ENCODE measurements around the gene DNM3.
A peak's percentile ranks its signal among the peaks of the same experiment; 100 is the strongest.
"Not testable (repeated sequence)": the region's sequence is repeated elsewhere in the genome, so short reads cannot be mapped to it uniquely, and the experiment has no call there.

Gene DNM3

DNA sequence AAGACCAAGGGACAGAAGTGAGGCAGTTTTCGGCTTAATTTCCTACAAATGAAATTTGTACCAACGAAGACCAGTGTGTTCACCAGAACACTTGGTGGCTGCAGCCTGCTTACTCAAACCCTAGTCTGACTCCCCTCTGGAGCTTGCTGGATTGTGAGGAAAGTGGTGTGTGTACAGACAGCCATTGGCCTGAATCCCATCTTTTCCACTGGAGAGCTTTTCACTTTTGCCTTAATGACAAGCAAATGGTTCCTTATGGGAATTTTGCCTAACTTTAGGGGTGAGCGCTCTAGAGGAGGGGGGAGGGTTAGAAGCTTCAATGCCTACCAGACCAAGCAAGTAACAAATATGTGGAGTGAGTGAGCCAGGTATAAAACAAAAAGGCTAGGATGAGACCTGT lies 42.5 kb upstream of the DNM3 start:
- TF ChIP-seq, protein P1, sequence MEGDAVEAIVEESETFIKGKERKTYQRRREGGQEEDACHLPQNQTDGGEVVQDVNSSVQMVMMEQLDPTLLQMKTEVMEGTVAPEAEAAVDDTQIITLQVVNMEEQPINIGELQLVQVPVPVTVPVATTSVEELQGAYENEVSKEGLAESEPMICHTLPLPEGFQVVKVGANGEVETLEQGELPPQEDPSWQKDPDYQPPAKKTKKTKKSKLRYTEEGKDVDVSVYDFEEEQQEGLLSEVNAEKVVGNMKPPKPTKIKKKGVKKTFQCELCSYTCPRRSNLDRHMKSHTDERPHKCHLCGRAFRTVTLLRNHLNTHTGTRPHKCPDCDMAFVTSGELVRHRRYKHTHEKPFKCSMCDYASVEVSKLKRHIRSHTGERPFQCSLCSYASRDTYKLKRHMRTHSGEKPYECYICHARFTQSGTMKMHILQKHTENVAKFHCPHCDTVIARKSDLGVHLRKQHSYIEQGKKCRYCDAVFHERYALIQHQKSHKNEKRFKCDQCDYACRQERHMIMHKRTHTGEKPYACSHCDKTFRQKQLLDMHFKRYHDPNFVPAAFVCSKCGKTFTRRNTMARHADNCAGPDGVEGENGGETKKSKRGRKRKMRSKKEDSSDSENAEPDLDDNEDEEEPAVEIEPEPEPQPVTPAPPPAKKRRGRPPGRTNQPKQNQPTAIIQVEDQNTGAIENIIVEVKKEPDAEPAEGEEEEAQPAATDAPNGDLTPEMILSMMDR (conservative IDR thresholded peaks at IDR 0.05; ENCODE audit: low read length): no peak
- H3K4me3 ChIP-seq (ENCODE audit: low read length): no peak overlapping the region
- DNase-seq (ENCODE audit: low read depth): no peak

DNA sequence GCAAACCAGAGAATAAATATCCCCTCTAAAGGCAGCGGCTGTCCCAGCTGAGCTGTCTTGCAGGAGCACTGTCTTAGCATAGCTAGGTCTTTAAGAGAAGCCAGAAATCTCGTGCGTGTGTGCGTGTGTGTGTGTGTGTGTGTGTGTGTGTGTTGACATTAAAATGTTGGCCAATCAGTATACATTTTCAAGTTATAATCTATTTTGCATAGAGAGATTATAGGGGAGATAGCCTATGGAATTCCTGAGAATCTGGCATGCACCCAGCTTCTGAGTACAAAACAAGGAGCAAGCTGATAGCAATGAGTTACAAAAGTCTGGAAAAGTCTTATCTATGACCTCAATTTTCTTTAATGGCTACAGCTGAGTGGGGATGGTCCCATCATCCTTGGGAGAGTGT lies 42.1 kb upstream of the DNM3 start:
- H3K4me3 ChIP-seq (ENCODE audit: low read length): no peak overlapping the region
- DNase-seq (ENCODE audit: low read depth): no peak
- TF ChIP-seq, protein P1 (conservative IDR thresholded peaks at IDR 0.05; ENCODE audit: low read length): no peak

DNA sequence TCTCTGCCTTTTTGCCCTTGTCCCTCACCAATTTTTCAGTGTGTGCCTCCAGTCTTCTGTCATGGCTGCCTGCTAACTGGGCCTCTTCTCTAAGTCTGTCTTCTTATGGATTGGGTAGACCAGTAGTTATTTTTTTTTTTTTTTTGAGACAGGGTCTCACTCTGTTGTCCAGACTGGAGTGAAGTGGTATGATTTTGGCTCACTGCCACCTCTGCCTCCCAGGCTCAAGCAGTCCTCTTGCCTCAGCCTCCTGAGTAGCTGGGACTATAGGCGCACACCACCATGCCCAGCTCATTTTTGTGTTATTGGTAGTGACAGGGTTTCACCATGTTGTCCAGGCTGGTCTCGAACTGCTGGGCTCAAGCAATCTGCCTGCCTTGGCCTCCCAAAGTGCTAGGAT lies 41.6 kb upstream of the DNM3 start:
- H3K4me3 ChIP-seq (ENCODE audit: low read length); DNase-seq (ENCODE audit: low read depth): not testable (repeated sequence)

DNA sequence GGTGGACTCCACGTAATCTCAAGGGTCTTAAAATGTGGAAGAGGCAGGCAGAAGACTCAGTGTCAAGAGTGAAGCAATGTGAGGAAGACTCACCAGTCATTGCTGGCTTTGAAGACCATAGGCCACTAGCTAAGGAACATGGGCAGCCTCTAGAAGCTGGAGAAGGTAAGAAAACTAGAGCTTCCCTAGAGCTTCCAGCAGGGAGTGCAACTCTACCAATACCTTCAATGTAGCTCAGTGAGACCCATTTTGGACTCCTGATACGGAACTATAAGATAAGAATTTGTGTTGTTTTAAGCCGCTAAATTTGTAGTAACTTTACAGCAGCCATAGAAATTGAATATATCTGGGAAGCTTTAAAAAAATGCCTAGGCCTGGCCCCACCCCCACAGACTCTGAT lies 41.0 kb upstream of the DNM3 start:
- TF ChIP-seq, protein P1 (conservative IDR thresholded peaks at IDR 0.05; ENCODE audit: low read length): peak; percentile 29; the same call in 1 of the 2 replicates
- no peak overlapping the region for H3K4me3 ChIP-seq (ENCODE audit: low read length)
- no peak for DNase-seq (ENCODE audit: low read depth)

DNA sequence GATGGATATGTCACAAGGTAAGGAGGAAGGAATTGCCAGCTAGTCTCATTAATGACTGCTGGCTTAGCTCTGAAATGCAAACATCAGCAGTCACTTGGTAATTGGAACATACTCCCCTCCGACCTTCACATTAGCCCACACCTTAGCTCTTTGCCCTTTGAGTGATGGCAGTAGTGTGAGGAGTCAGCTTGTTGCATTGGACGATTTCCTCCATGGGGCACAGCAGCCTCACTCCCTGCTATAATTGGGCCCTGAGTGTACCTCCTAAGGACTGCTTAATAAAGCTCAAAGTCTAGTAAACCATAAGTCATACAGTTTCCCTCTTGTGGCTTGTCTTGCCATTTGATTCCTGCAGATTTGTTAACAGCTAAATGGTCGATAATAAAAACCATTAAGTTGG lies 40.4 kb upstream of the DNM3 start:
- TF ChIP-seq, protein P1 (conservative IDR thresholded peaks at IDR 0.05; ENCODE audit: low read length): no peak
- no peak overlapping the region for H3K4me3 ChIP-seq (ENCODE audit: low read length)
- DNase-seq (ENCODE audit: low read depth): no peak

DNA sequence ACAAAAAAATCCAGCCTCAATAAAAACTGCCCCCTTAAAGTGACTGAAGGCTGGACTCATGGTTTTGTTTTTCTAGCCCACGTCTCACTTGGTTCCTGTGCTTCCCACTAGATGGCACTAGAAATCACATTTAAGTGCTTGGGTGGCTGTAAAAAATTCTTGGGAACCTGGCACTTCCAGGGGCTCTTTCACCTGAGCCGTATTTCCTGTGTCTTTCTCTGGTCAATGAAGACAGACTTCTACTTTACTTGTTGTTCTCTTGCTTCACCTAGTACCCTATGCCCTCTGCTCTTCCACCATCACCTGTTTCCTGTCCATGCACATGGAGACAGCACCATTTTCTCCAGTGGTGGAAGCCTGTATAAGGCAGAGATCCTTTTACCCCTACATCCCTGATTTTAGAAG lies 39.8 kb upstream of the DNM3 start:
- TF ChIP-seq, protein P1 (conservative IDR thresholded peaks at IDR 0.05; ENCODE audit: low read length): peak; percentile 84
- no peak overlapping the region for H3K4me3 ChIP-seq (ENCODE audit: low read length)
- peak; percentile 37 for DNase-seq (ENCODE audit: low read depth)

DNA sequence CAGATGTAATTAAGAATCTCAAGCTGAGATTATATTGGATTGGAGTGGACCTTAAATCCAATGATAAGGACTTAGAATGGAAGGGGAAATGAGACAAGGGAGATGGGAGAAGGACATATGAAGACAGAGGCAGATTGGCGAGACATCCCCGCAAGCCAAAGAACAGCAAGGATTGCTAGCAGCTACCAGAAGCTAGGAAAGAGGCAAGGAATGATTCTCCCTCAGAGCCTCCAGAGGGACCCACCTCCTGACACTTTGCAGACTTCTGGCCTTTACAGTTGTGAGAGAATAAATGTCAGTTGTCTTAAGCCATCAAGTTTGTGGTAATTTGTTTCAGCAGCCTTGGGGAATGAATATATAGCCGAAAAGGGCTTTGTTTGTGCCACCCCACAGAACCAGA lies 39.1 kb upstream of the DNM3 start:
- TF ChIP-seq, protein P1 (conservative IDR thresholded peaks at IDR 0.05; ENCODE audit: low read length): peak; percentile 24; the same call in 1 of the 2 replicates
- no peak for DNase-seq (ENCODE audit: low read depth)
- H3K4me3 ChIP-seq (ENCODE audit: low read length): no peak overlapping the region

DNA sequence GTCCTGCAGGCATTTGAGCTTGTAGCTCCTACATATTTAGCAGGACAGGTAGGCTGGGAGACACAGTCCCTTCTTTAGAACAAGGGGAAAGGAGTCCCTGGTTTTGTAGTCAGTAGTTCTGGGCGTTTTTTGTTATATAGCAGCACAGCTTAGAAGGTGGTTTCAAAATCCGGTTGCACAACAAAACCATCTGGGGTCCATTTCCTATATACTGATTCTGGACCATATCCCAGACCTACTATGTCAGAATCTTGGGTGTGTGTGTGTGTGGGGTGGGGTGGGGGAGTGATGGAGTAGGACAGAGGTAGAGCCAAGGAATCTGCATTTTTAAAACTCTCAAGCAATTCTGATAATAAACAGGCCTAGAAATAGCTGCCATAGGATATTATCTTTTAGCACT lies 38.3 kb upstream of the DNM3 start:
- TF ChIP-seq, protein P1 (conservative IDR thresholded peaks at IDR 0.05; ENCODE audit: low read length): no peak
- DNase-seq (ENCODE audit: low read depth): peak; percentile 92
- H3K4me3 ChIP-seq (ENCODE audit: low read length): no peak overlapping the region

Measured in AG10803 (cell line).